CD4-positive, alpha-beta T cell (primary cell): Measurements from ENCODE around the gene FAM184B. TPM values are rescaled to one million over a fixed set of nuclear protein-coding genes. Genes with fewer than 3 reads are reported as not detected.

Experiments used
- ATAC-seq: fragments of 200-7000 bp; cut with Tn5 transposase; one replicate; pipeline ENCODE4 v1.10.0; 2022; ENCODE audit warnings: mild to moderate bottlenecking; ENCODE audit not compliant: poor library complexity
- CTCF ChIA-PET: fragments of 350-600 bp; sonication (Branson Sonifier 250); formaldehyde crosslinking; loops from one replicate; lab custom pipeline; 2021; ENCODE audit warnings: antibody characterized with exemption, inconsistent platforms; lab: Charles Lee
- POLR2A ChIA-PET: fragments of 350-600 bp; sonication (Branson Sonifier 250); formaldehyde crosslinking; loops from one replicate; lab custom pipeline; 2021; ENCODE audit warnings: antibody characterized with exemption, inconsistent platforms; lab: Charles Lee
- DNase-seq, 14 experiments: peaks; one replicate each; pipeline ENCODE4 v3.0.0-alpha.2; 2013 to 2020; ENCODE audit warnings: mixed read lengths in 2 of 14
- H3K27ac ChIP-seq, 2 donors: one replicate each; pipeline versions ENCODE4 v1.5.1 to v1.7.0; 2013; ENCODE audit warnings: low read length in 2 of 2, low read depth in 1 of 2, mild to moderate bottlenecking in 1 of 2
- H3K27me3 ChIP-seq, 2 experiments: 1 replicate in 1 of 2; 2 replicates in 1 of 2; pipeline versions ENCODE4 v1.6.1 to v1.7.0; 2013; ENCODE audit warnings: low read length in 2 of 2, control low read depth in 1 of 2, mild to moderate bottlenecking in 1 of 2, moderate library complexity in 1 of 2; ENCODE audit not compliant: insufficient read depth in 2 of 2, control insufficient read depth in 1 of 2
- H3K36me3 ChIP-seq: one replicate; pipeline ENCODE4 v1.6.1; 2013; ENCODE audit warnings: low read length, control low read depth; ENCODE audit not compliant: insufficient read depth
- H3K4me1 ChIP-seq: one replicate; pipeline ENCODE4 v1.6.1; 2013; ENCODE audit warnings: low read length, control low read depth; ENCODE audit not compliant: insufficient read depth
- H3K4me3 ChIP-seq: one replicate; pipeline ENCODE4 v1.5.1; 2013; ENCODE audit warnings: mild to moderate bottlenecking, low read length, moderate library complexity
- H3K9me3 ChIP-seq, 2 experiments: 1 replicate in 1 of 2; 2 replicates in 1 of 2; pipeline versions ENCODE4 v1.6.1 to v1.7.0; 2013; ENCODE audit warnings: low read length in 2 of 2, mild to moderate bottlenecking in 2 of 2, control low read depth in 1 of 2, moderate library complexity in 1 of 2; ENCODE audit not compliant: control insufficient read depth in 1 of 2, insufficient read depth in 1 of 2
- H3K27ac Mint-ChIP-seq: one replicate; pipeline ENCODE4 v1.8.0; 2020; ENCODE audit warnings: mixed read lengths
- H3K27me3 Mint-ChIP-seq: one replicate; pipeline ENCODE4 v1.8.0; 2021; ENCODE audit warnings: mixed read lengths
- H3K36me3 Mint-ChIP-seq: one replicate; pipeline ENCODE4 v1.8.0; 2021; ENCODE audit warnings: low read depth, mixed read lengths
- H3K4me1 Mint-ChIP-seq: one replicate; pipeline ENCODE4 v1.8.0; 2021; ENCODE audit warnings: low read depth, mixed read lengths
- H3K4me3 Mint-ChIP-seq: one replicate; pipeline ENCODE4 v1.8.0; 2020; ENCODE audit warnings: mild to moderate bottlenecking, mixed read lengths
- H3K9me3 Mint-ChIP-seq: one replicate; pipeline ENCODE4 v1.8.0; 2020; ENCODE audit warnings: mixed read lengths
- intact Hi-C, 2 experiments: fragments of 100-400 bp; cut with DNase I in 1 of 2; cut with micrococcal nuclease in 1 of 2; formaldehyde crosslinking; loops; one replicate each; pipeline versions ENCODE4 v1.15.1 to v1.9.0; 2023 to 2025; cut with DNase I, micrococcal nuclease
- total RNA-seq, 174 experiments: library from RNA in 2 of 174; stranded (reverse) in 2 of 174; gene quantifications; one replicate each; pipeline ENCODE4 v1.2.3 and lab custom pipeline; 2021 to 2026
- TF ChIP-seq, protein P1 (sequence below): fragments of 200-600 bp; IDR thresholded peaks from one replicate; pipeline ENCODE4 v1.8.0; 2022; ENCODE audit warnings: antibody characterized with exemption, mild to moderate bottlenecking

Gene FAM184B
- total RNA-seq, 2 experiments from 2014 or later: not detected

DNA sequence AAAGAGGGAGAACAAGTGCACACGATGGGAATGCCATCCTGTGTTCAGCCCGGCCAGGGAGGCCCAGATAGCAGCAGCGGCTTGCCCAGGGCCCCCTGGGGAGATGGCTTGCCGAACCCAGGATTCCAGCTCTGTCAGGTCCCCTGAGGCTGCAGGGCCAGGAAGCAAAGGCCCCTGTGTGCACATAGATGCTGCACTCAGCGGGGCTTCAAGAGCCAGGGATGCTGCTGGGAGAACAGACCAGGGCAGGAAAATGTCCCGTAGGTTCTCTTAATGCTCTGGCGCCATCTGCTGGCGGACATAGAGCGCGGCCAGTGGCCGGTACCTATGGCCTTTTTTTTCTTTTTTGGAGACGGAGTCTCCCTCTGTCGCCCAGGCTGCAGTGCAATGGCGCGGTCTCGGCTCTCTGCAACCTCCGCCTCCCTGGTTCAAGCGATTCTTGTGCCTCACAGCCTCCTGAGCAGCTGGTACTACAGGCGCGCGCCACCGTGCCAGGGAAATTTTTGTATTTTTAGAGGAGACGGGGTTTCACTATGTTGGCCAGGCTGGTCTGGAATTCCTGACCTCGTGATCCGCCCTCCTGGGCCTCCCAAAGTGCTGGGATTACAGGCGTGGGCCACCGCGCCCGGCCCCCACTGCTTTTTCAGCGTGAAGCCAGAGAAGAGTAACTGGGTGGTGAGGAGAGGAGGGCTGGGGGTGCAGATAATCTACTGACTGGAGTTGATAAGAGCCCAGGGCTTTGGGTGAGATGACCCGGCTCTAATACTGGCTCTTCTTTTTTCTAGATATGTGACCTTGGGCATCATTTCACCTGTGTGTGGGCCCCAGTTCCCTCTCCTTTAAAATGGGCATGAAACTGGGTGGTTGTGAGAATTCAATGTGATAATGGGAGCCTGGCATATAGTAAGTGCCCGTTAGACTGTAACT lies 144.5 kb downstream of the FAM184B start:
- CTCF ChIA-PET: interaction anchor here (1.4 to 2.4 kb wide), 4 partner anchors 10 to 90 kb away, joined by 4 to 10 read pairs (median 6); partner anchors contain the start of gene MED28
- H3K36me3 ChIP-seq: peaks cover 35% of the 10 kb centered on the region
- peaks cover 41% of the 10 kb centered on the region for H3K36me3 Mint-ChIP-seq
- peak; percentile 52 to 81 (median 62) for DNase-seq
- no peaks in the 10 kb centered on the region for H3K9me3 ChIP-seq
- H3K27ac Mint-ChIP-seq: no peak overlapping the region
- TF ChIP-seq, protein P1, sequence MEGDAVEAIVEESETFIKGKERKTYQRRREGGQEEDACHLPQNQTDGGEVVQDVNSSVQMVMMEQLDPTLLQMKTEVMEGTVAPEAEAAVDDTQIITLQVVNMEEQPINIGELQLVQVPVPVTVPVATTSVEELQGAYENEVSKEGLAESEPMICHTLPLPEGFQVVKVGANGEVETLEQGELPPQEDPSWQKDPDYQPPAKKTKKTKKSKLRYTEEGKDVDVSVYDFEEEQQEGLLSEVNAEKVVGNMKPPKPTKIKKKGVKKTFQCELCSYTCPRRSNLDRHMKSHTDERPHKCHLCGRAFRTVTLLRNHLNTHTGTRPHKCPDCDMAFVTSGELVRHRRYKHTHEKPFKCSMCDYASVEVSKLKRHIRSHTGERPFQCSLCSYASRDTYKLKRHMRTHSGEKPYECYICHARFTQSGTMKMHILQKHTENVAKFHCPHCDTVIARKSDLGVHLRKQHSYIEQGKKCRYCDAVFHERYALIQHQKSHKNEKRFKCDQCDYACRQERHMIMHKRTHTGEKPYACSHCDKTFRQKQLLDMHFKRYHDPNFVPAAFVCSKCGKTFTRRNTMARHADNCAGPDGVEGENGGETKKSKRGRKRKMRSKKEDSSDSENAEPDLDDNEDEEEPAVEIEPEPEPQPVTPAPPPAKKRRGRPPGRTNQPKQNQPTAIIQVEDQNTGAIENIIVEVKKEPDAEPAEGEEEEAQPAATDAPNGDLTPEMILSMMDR: peak; percentile 93
- intact Hi-C loops: loop anchor here (1.0 to 10.0 kb wide), 5 partner anchors 40 to 292 kb away; partner anchors contain the start of genes DCAF16 (in 1 of the 2) and NCAPG (in 1 of the 2)
- H3K4me3 Mint-ChIP-seq: no peak overlapping the region
- H3K27me3 Mint-ChIP-seq: no peaks in the 10 kb centered on the region
- no peaks in the 10 kb centered on the region for H3K27me3 ChIP-seq
- peaks cover 8% of the 10 kb centered on the region for H3K4me1 ChIP-seq
- no peaks in the 10 kb centered on the region for H3K4me1 Mint-ChIP-seq
- no peak overlapping the region for H3K27ac ChIP-seq
- ATAC-seq: peak; percentile 83
- POLR2A ChIA-PET: interaction anchor here (0.9 to 1.5 kb wide), 3 partner anchors 23 to 88 kb away, joined by 3 read pairs; partner anchors contain the start of gene MED28
- no peaks in the 10 kb centered on the region for H3K9me3 Mint-ChIP-seq
- no peak overlapping the region for H3K4me3 ChIP-seq

DNA sequence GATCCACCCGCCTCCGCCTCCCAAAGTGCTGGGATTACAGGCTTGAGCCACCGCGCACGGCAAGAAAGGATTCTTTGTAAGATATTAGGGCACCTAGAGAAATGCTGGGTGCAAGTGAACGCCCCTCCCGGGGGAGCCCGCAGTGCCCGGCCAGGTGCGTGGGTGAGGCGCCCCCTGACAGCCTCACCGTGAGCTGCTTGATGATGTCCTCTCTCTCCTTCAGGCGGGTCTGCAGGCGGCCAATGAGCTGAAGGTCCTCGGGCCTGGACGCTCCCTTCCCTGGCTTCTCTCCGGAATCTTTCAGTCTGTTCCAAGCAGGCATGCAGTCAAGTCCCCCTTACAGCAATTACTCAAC lies 145.1 kb downstream of the FAM184B start:
- DNase-seq (no peak), ATAC-seq (no peak)
- Histone ChIP-seq H3K4me1 (peaks cover 8% of the 10 kb centered on the region), H3K4me3 (no peak overlapping the region), H3K27me3 (no peaks in the 10 kb centered on the region), H3K27ac (no peak overlapping the region), H3K9me3 (no peaks in the 10 kb centered on the region), H3K36me3 (peaks cover 42% of the 10 kb centered on the region)
- H3K4me3 Mint-ChIP-seq: no peak overlapping the region
- TF ChIP-seq, protein P1: no peak
- no peaks in the 10 kb centered on the region for H3K4me1 Mint-ChIP-seq
- ChIA-PET CTCF (interaction anchor here (1.4 to 2.4 kb wide), 4 partner anchors 22 to 89 kb away, joined by 3 to 10 read pairs (median 6); partner anchors contain the start of gene MED28), POLR2A (interaction anchor here (0.9 to 1.5 kb wide), 3 partner anchors 22 to 88 kb away, joined by 3 read pairs; partner anchors contain the start of gene MED28)
- intact Hi-C loops: loop anchor here (1.0 to 10.0 kb wide), 4 partner anchors 39 to 292 kb away; partner anchors contain the start of genes DCAF16 (in 1 of the 2) and NCAPG (in 1 of the 2)
- no peaks in the 10 kb centered on the region for H3K9me3 Mint-ChIP-seq
- H3K27ac Mint-ChIP-seq: no peak overlapping the region
- H3K27me3 Mint-ChIP-seq: no peaks in the 10 kb centered on the region
- peaks cover 47% of the 10 kb centered on the region for H3K36me3 Mint-ChIP-seq

DNA sequence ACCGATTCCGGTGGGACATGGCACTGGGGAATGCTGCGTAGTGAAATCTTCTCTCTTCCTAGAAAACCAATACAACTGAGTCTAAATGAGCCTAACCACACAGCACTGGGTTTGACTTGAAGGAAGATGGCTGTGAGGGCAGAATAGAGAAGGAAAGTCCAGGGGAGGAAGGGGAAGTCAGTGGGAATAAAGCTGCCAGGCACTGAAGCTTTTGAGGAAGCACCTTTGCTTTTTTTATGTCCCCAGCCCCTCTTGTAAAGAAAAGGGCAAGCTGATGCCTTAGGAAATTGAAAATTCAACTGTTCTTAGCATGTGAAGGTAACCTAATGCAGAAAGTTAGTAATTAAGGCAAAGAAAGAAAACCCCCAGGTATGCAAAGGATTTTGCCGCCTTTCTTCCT lies 146.4 kb downstream of the FAM184B start:
- Mint-ChIP-seq H3K4me3 (no peak overlapping the region), H3K27ac (no peak overlapping the region), H3K27me3 (no peaks in the 10 kb centered on the region), H3K36me3 (peaks cover 60% of the 10 kb centered on the region), H3K4me1 (peaks cover 5% of the 10 kb centered on the region), H3K9me3 (no peaks in the 10 kb centered on the region)
- CTCF ChIA-PET: interaction anchor here (1.5 to 2.4 kb wide), 2 partner anchors 21 to 57 kb away, joined by 3 to 7 read pairs; partner anchors contain the start of gene MED28
- DNase-seq (no peak), ATAC-seq (no peak)
- Histone ChIP-seq H3K4me3 (no peak overlapping the region), H3K27me3 (no peaks in the 10 kb centered on the region), H3K27ac (no peak overlapping the region), H3K9me3 (no peaks in the 10 kb centered on the region), H3K36me3 (peaks cover 54% of the 10 kb centered on the region), H3K4me1 (peaks cover 8% of the 10 kb centered on the region)
- TF ChIP-seq, protein P1: no peak
- POLR2A ChIA-PET: no interaction called here
- intact Hi-C loops: loop anchor here in 1 of 2 experiments (5.0 to 10.0 kb wide), 3 partner anchors 38 to 290 kb away; partner anchors contain the start of genes DCAF16 and NCAPG
